BJ (cell line): Measurements from ENCODE around the gene CFAP97D2. TPM values are rescaled to one million over a fixed set of nuclear protein-coding genes. Genes with fewer than 3 reads are reported as not detected.

ENCODE experiments used
- CTCF ChIA-PET: fragments of 350-600 bp; formaldehyde crosslinking; extraction: SDS; loops from one replicate; lab custom pipeline; 2021; ENCODE audit warnings: antibody characterized with exemption, inconsistent platforms; lab: Yijun Ruan, JAX
- POLR2A ChIA-PET: fragments of 300-600 bp; sonication (Branson Sonifier 250); formaldehyde crosslinking; extraction: SDS; loops from one replicate; lab custom pipeline; 2021; ENCODE audit warnings: antibody characterized with exemption; lab: Charles Lee
- DNase-seq: peaks from one replicate; pipeline ENCODE4 v3.0.0-alpha.2; 2011; ENCODE audit warnings: low read depth
- H3K27me3 ChIP-seq: 2 replicates; pipeline ENCODE4 v1.6.0; 2011; ENCODE audit warnings: low read length; ENCODE audit not compliant: control insufficient read depth, insufficient read depth
- H3K36me3 ChIP-seq: 2 replicates; pipeline ENCODE4 v1.5.1; 2011; ENCODE audit warnings: low read length; ENCODE audit not compliant: control insufficient read depth, insufficient read depth
- H3K4me3 ChIP-seq: 2 replicates; pipeline ENCODE4 v1.5.1; 2011; ENCODE audit warnings: low read depth, mild to moderate bottlenecking, control low read depth, low read length
- polyA plus RNA-seq: library from polyadenylated mRNA; depleted of rRNA; stranded (reverse); fragments of >200 nt; gene quantifications from 2 replicates; pipeline ENCODE4 v1.2.3, GENCODE V29; 2011
- TF ChIP-seq, protein P1 (sequence below): IDR thresholded peaks from 2 replicates; pipeline ENCODE4 v1.5.1; 2011; ENCODE audit warnings: low read depth, mild to moderate bottlenecking, control low read depth, inconsistent platforms, low read length, moderate library complexity; ENCODE audit not compliant: insufficient read depth

The CFAP97D2 gene
- polyA plus RNA-seq, 1 experiment: not detected

DNA sequence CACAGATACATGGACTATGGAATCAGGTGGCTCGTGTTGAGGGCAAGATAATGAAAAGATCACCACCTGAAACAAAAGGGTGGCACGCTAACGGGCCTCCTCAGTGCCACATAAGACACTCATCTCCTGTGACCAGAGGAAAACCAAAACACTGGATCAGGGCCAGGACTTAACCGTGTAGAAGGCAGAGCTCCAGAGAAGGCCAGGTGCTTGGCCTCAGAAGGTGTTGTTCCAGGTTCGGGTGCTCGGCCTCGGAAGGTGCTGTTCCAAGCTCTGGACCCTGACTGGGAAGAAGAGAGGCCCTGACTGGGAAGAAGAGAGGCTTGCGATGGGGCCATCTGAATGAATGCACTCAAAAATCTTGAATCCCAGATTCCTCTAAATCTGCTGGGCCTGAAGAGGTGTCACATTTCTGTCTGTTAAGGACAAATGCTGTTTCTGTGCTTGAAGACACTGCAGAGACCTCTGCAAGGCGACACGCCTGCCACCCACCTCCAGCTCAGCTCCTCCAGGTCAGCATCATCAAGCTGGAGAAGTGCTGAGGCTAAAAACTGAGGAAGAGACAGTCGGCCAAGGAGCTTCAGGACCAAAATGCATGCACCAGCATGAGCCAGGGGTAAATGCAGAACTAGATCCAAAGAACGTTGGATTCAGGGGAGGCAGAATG is 44.0 kb upstream of the CFAP97D2 start:
- TF ChIP-seq, protein P1, sequence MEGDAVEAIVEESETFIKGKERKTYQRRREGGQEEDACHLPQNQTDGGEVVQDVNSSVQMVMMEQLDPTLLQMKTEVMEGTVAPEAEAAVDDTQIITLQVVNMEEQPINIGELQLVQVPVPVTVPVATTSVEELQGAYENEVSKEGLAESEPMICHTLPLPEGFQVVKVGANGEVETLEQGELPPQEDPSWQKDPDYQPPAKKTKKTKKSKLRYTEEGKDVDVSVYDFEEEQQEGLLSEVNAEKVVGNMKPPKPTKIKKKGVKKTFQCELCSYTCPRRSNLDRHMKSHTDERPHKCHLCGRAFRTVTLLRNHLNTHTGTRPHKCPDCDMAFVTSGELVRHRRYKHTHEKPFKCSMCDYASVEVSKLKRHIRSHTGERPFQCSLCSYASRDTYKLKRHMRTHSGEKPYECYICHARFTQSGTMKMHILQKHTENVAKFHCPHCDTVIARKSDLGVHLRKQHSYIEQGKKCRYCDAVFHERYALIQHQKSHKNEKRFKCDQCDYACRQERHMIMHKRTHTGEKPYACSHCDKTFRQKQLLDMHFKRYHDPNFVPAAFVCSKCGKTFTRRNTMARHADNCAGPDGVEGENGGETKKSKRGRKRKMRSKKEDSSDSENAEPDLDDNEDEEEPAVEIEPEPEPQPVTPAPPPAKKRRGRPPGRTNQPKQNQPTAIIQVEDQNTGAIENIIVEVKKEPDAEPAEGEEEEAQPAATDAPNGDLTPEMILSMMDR: no peak
- POLR2A ChIA-PET: no interaction called here
- no peak overlapping the region for H3K4me3 ChIP-seq
- CTCF ChIA-PET: no interaction called here
- DNase-seq: no peak
- H3K36me3 ChIP-seq: no peaks in the 10 kb centered on the region
- H3K27me3 ChIP-seq: no peaks in the 10 kb centered on the region

DNA sequence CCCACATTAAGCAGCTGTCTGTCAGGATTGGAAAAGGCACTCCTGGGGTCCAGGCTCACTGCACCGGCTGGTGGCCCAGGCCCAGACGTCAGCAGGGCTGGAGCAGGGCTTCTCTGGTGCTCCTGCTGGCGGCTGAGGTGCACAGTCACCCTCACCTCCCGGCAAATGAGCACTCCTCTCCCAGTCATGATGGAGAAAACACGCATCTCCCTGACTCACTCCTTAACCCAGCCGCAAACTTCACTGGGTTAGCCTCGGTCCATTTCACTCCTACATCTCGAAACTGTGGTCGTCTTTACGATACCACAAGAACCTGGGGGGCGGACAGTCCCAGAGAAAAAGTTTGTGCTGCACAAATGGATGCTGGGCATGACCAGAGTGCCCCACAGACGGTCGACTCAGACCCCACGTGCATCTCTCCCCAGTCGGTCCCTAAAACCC is 43.3 kb upstream of the CFAP97D2 start:
- ChIA-PET POLR2A (no interaction called here), CTCF (interaction anchor here (1.3 kb wide), 1 partner anchor 11 kb away, joined by 5 read pairs; no protein-coding TSS in a partner anchor)
- TF ChIP-seq, protein P1: no peak
- H3K4me3 ChIP-seq: no peak overlapping the region
- no peaks in the 10 kb centered on the region for H3K36me3 ChIP-seq
- H3K27me3 ChIP-seq: no peaks in the 10 kb centered on the region
- no peak for DNase-seq

GRCh38 chr13:114136576-114136975 is 42.5 kb upstream of the CFAP97D2 start:
- H3K36me3 ChIP-seq: no peaks in the 10 kb centered on the region
- H3K4me3 ChIP-seq: no peak overlapping the region
- TF ChIP-seq, protein P1: no peak
- DNase-seq: no peak
- ChIA-PET POLR2A (no interaction called here), CTCF (interaction anchor here (1.1 to 1.3 kb wide), 2 partner anchors 11 to 26 kb away, joined by 3 to 5 read pairs; no protein-coding TSS in a partner anchor)
- H3K27me3 ChIP-seq: no peaks in the 10 kb centered on the region

GRCh38 chr13:114140131-114140905 is 38.7 kb upstream of the CFAP97D2 start:
- POLR2A ChIA-PET: no interaction called here
- no peak overlapping the region for H3K4me3 ChIP-seq

DNA sequence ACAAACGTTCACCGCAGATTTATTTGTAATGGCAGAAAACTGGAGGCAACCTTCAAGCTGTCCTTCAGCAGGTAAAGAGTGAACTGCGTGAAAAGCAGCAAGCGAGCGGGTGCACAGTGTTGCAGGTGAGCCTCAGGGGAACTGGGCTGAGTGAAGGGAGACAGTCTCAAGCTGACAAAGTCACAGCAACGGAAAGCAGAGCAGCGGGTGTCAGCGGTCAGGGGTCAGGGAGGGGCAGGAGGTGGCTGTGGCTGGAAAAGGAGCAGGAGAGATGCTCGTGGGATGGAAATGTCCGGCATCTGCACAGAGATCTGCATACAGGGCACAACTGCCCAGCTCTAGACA is 38.2 kb upstream of the CFAP97D2 start:
- POLR2A ChIA-PET: no interaction called here
- no peaks in the 10 kb centered on the region; the same call in 1 of the 2 replicates for H3K27me3 ChIP-seq
- TF ChIP-seq, protein P1: no peak
- no peak overlapping the region for H3K4me3 ChIP-seq
- CTCF ChIA-PET: interaction anchor here (0.7 kb wide), 1 partner anchor 22 kb away, joined by 3 read pairs; no protein-coding TSS in a partner anchor
- H3K36me3 ChIP-seq: no peaks in the 10 kb centered on the region
- DNase-seq: no peak

More at GRCh38 chr13:114140131-114140905, 38.7 kb upstream of the CFAP97D2 start:
- CTCF ChIA-PET: no interaction called here
- Histone ChIP-seq H3K27me3 (no peaks in the 10 kb centered on the region; the same call in 1 of the 2 replicates), H3K36me3 (no peaks in the 10 kb centered on the region)
- TF ChIP-seq, protein P1: no peak
- no peak for DNase-seq
